ENCODE data around the gene PYDC1. TPM values are rescaled to one million over a fixed set of nuclear protein-coding genes. Genes with fewer than 3 reads are reported as not detected.
"Not testable (repeated sequence)": the region's sequence is repeated elsewhere in the genome, so short reads cannot be mapped to it uniquely, and the experiment has no call there.

The PYDC1 gene
- total RNA-seq, 1 experiment from 2014 or later = not detected

- peak; percentile 86 for DNase-seq (ENCODE audit: low spot score)
Observed at GRCh38 chr16:31179747-31180459, 37.0 kb downstream of the PYDC1 start, which contains the start of gene FUS. FUS (plus strand) TSS chr16:31180139; CDS start chr16:31180215, 76 bp downstream.

- DNase-seq (ENCODE audit: low spot score) = no peak
Observed at GRCh38 chr16:31179219-31179746, 37.7 kb downstream of the PYDC1 start.

GRCh38 chr16:31177136-31177535, 39.8 kb downstream of the PYDC1 start:
- peak; percentile 98 for DNase-seq (ENCODE audit: low spot score)

- DNase-seq (ENCODE audit: low spot score) = not testable (repeated sequence)
Observed at GRCh38 chr16:31170048-31170447, 46.9 kb downstream of the PYDC1 start.

GRCh38 chr16:31168848-31169247, 48.1 kb downstream of the PYDC1 start:
- DNase-seq (ENCODE audit: low spot score) = no peak

GRCh38 chr16:31167315-31167714, 49.6 kb downstream of the PYDC1 start:
- DNase-seq (ENCODE audit: low spot score) = no peak

Other genes starting within 250 kb of the PYDC1 start
- 30.4 and 33.8 TPM in 2 replicates for gene HSD3B7, start 231.9 kb downstream of the PYDC1 start, total RNA-seq (2014; rRNA removed; shearing (Covaris generic))
- gene STX1B, start 206.5 kb downstream of the PYDC1 start, total RNA-seq (2014; rRNA removed; shearing (Covaris generic)) = 0.26 and 3.5 TPM in 2 replicates
- 35.2 and 40.0 TPM in 2 replicates for gene STX4, start 183.6 kb downstream of the PYDC1 start, total RNA-seq (2014; rRNA removed; shearing (Covaris generic))
- gene ZNF668, start 142.9 kb downstream of the PYDC1 start, total RNA-seq (2014; rRNA removed; shearing (Covaris generic)) = 31.2 and 35.5 TPM in 2 replicates
- 10.3 and 11.5 TPM in 2 replicates for gene ZNF646, start 142.7 kb downstream of the PYDC1 start, total RNA-seq (2014; rRNA removed; shearing (Covaris generic))
- 2.0 and 3.5 TPM in 2 replicates for gene PRSS53, start 128.2 kb downstream of the PYDC1 start, total RNA-seq (2014; rRNA removed; shearing (Covaris generic))
- gene VKORC1, start 122.3 kb downstream of the PYDC1 start, total RNA-seq (2014; rRNA removed; shearing (Covaris generic)) = 137 and 164 TPM in 2 replicates
- gene BCKDK, start 108.7 kb downstream of the PYDC1 start, total RNA-seq (2014; rRNA removed; shearing (Covaris generic)) = 28.6 and 38.1 TPM in 2 replicates
- gene KAT8, start 99.5 kb downstream of the PYDC1 start, total RNA-seq (2014; rRNA removed; shearing (Covaris generic)) = 46.6 and 55.6 TPM in 2 replicates
- 2.9 and 4.2 TPM in 2 replicates for gene PRSS8, start 81.4 kb downstream of the PYDC1 start, total RNA-seq (2014; rRNA removed; shearing (Covaris generic))
- gene PRSS36, start 67.1 kb downstream of the PYDC1 start, total RNA-seq (2014; rRNA removed; shearing (Covaris generic)) = 0.41 and 0.55 TPM in 2 replicates
- gene FUS, start 37.0 kb downstream of the PYDC1 start, total RNA-seq (2014; rRNA removed; shearing (Covaris generic)) = 14.4 and 26.9 TPM in 2 replicates
- not detected in 2 replicates for gene PYCARD, start 14.4 kb downstream of the PYDC1 start, total RNA-seq (2014; rRNA removed; shearing (Covaris generic))
- under 0.01 and 0.02 TPM in 2 replicates for gene TRIM72, start 3.0 kb downstream of the PYDC1 start, total RNA-seq (2014; rRNA removed; shearing (Covaris generic))
- 1.0 and 3.1 TPM in 2 replicates for gene ITGAM, start 42.8 kb upstream of the PYDC1 start, total RNA-seq (2014; rRNA removed; shearing (Covaris generic))
- 1.5 and 4.1 TPM in 2 replicates for gene ITGAX, start 138.0 kb upstream of the PYDC1 start, total RNA-seq (2014; rRNA removed; shearing (Covaris generic))
- gene ITGAD, start 176.2 kb upstream of the PYDC1 start, total RNA-seq (2014; rRNA removed; shearing (Covaris generic)) = not detected in 2 replicates
- not detected in 2 replicates for gene COX6A2, start 211.2 kb upstream of the PYDC1 start, total RNA-seq (2014; rRNA removed; shearing (Covaris generic))
- not detected in 2 replicates for gene ZNF843, start 225.7 kb upstream of the PYDC1 start, total RNA-seq (2014; rRNA removed; shearing (Covaris generic))
- 17.7 and 18.6 TPM in 2 replicates for gene ARMC5, start 242.4 kb upstream of the PYDC1 start, total RNA-seq (2014; rRNA removed; shearing (Covaris generic))